ENCODE results near the gene KMT5B.

DNA sequence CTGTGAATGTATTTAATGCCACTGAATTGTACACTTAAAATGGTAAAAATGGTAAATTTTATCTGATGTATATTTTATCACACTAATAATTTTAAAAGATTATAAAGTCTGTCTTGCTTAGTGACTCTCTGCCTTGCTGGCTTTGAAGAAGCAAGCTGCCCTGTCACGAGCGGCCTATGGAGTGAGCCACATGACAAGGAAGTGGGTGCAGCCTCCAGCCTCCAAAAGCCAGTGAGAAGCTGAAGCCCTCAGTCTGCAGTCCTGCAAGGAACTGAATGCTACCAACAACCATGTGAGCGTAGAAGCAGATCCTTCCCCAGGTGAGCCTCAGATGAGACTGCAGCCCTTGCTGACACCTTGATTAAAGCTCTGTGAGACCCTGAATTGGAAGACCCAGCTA is 38.7 kb upstream of the KMT5B start:
- TF ChIP-seq, protein P1, sequence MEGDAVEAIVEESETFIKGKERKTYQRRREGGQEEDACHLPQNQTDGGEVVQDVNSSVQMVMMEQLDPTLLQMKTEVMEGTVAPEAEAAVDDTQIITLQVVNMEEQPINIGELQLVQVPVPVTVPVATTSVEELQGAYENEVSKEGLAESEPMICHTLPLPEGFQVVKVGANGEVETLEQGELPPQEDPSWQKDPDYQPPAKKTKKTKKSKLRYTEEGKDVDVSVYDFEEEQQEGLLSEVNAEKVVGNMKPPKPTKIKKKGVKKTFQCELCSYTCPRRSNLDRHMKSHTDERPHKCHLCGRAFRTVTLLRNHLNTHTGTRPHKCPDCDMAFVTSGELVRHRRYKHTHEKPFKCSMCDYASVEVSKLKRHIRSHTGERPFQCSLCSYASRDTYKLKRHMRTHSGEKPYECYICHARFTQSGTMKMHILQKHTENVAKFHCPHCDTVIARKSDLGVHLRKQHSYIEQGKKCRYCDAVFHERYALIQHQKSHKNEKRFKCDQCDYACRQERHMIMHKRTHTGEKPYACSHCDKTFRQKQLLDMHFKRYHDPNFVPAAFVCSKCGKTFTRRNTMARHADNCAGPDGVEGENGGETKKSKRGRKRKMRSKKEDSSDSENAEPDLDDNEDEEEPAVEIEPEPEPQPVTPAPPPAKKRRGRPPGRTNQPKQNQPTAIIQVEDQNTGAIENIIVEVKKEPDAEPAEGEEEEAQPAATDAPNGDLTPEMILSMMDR (IDR thresholded peaks at IDR 0.05) = no peak
- TF ChIP-seq, protein P2, sequence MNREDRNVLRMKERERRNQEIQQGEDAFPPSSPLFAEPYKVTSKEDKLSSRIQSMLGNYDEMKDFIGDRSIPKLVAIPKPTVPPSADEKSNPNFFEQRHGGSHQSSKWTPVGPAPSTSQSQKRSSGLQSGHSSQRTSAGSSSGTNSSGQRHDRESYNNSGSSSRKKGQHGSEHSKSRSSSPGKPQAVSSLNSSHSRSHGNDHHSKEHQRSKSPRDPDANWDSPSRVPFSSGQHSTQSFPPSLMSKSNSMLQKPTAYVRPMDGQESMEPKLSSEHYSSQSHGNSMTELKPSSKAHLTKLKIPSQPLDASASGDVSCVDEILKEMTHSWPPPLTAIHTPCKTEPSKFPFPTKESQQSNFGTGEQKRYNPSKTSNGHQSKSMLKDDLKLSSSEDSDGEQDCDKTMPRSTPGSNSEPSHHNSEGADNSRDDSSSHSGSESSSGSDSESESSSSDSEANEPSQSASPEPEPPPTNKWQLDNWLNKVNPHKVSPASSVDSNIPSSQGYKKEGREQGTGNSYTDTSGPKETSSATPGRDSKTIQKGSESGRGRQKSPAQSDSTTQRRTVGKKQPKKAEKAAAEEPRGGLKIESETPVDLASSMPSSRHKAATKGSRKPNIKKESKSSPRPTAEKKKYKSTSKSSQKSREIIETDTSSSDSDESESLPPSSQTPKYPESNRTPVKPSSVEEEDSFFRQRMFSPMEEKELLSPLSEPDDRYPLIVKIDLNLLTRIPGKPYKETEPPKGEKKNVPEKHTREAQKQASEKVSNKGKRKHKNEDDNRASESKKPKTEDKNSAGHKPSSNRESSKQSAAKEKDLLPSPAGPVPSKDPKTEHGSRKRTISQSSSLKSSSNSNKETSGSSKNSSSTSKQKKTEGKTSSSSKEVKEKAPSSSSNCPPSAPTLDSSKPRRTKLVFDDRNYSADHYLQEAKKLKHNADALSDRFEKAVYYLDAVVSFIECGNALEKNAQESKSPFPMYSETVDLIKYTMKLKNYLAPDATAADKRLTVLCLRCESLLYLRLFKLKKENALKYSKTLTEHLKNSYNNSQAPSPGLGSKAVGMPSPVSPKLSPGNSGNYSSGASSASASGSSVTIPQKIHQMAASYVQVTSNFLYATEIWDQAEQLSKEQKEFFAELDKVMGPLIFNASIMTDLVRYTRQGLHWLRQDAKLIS (CRISPR knock-in tag; IDR thresholded peaks at IDR 0.05; ENCODE audit: borderline replicate concordance) = no peak
- TF ChIP-seq, protein P3, sequence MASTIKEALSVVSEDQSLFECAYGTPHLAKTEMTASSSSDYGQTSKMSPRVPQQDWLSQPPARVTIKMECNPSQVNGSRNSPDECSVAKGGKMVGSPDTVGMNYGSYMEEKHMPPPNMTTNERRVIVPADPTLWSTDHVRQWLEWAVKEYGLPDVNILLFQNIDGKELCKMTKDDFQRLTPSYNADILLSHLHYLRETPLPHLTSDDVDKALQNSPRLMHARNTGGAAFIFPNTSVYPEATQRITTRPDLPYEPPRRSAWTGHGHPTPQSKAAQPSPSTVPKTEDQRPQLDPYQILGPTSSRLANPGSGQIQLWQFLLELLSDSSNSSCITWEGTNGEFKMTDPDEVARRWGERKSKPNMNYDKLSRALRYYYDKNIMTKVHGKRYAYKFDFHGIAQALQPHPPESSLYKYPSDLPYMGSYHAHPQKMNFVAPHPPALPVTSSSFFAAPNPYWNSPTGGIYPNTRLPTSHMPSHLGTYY (CRISPR knock-in tag; IDR thresholded peaks at IDR 0.05) = no peak
- no peak for TF ChIP-seq ELF4 (CRISPR knock-in tag; IDR thresholded peaks at IDR 0.05; ENCODE audit: low read depth)
- TF ChIP-seq, protein P4, sequence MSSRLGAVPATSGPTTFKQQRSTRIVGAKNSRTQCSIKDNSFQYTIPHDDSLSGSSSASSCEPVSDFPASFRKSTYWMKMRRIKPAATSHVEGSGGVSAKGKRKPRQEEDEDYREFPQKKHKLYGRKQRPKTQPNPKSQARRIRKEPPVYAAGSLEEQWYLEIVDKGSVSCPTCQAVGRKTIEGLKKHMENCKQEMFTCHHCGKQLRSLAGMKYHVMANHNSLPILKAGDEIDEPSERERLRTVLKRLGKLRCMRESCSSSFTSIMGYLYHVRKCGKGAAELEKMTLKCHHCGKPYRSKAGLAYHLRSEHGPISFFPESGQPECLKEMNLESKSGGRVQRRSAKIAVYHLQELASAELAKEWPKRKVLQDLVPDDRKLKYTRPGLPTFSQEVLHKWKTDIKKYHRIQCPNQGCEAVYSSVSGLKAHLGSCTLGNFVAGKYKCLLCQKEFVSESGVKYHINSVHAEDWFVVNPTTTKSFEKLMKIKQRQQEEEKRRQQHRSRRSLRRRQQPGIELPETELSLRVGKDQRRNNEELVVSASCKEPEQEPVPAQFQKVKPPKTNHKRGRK (CRISPR knock-in tag; IDR thresholded peaks at IDR 0.05; ENCODE audit: borderline replicate concordance) = no peak
- TF ChIP-seq, protein P5, sequence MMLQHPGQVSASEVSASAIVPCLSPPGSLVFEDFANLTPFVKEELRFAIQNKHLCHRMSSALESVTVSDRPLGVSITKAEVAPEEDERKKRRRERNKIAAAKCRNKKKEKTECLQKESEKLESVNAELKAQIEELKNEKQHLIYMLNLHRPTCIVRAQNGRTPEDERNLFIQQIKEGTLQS (CRISPR knock-in tag; conservative IDR thresholded peaks at IDR 0.05) = no peak
- TF ChIP-seq TP53 (CRISPR knock-in tag; IDR thresholded peaks at IDR 0.05) = no peak
- TF ChIP-seq TCF7 (CRISPR knock-in tag; IDR thresholded peaks at IDR 0.05; ENCODE audit: low read depth) = no peak
- TF ChIP-seq ETV6 (CRISPR knock-in tag; IDR thresholded peaks at IDR 0.05) = no peak
- no peak for TF ChIP-seq ZBTB21 (CRISPR knock-in tag; IDR thresholded peaks at IDR 0.05; ENCODE audit: borderline replicate concordance)
- no peak for TF ChIP-seq ZNF263 (CRISPR knock-in tag; IDR thresholded peaks at IDR 0.05; ENCODE audit: low read depth)
- TF ChIP-seq NR3C1 (CRISPR knock-in tag; conservative IDR thresholded peaks at IDR 0.05; ENCODE audit: low read depth) = no peak
- TF ChIP-seq ATF1 (CRISPR knock-in tag; IDR thresholded peaks at IDR 0.05) = no peak
